Kidney (tissue), 14 donors: ENCODE results near the gene HKDC1. TPM values are rescaled to one million over a fixed set of nuclear protein-coding genes. Genes with fewer than 3 reads are reported as not detected.

Experiments used
- DNase-seq, 5 donors: peaks; one replicate each; pipeline ENCODE4 v3.0.0-alpha.2; 2013 to 2020
- FAIRE-seq: peaks from 2 replicates; lab custom pipeline; 2012; peaks lifted over from hg19 to GRCh38; lab: Jason Lieb, UNC
- H3K27ac ChIP-seq, 2 donors: one replicate each; pipeline ENCODE4 v1.7.0; 2013; ENCODE audit warnings: low read depth in 2 of 2, low read length in 2 of 2, inconsistent platforms in 1 of 2
- H3K27me3 ChIP-seq: one replicate; pipeline ENCODE4 v1.7.1; 2013; ENCODE audit warnings: low read length, inconsistent platforms; ENCODE audit not compliant: control insufficient read depth, insufficient read depth
- H3K36me3 ChIP-seq, 3 donors: one replicate each; pipeline versions ENCODE4 v1.7.0 to v1.7.1; 2013; ENCODE audit warnings: low read length in 3 of 3, control low read depth in 1 of 3, inconsistent platforms in 1 of 3; ENCODE audit not compliant: insufficient read depth in 3 of 3, control insufficient read depth in 2 of 3
- H3K4me1 ChIP-seq, 3 donors: one replicate each; pipeline versions ENCODE4 v1.7.0 to v1.7.1; 2013; ENCODE audit warnings: low read length in 3 of 3, inconsistent platforms in 1 of 3, low read depth in 1 of 3; ENCODE audit not compliant: control insufficient read depth in 2 of 3, insufficient read depth in 2 of 3
- H3K4me3 ChIP-seq, 3 donors: one replicate each; pipeline versions ENCODE4 v1.7.0 to v1.8.1; 2013; ENCODE audit warnings: low read length in 3 of 3, control low read depth in 1 of 3, inconsistent platforms in 1 of 3
- H3K9ac ChIP-seq, 3 donors: one replicate each; pipeline versions ENCODE4 v1.7.0 to v1.7.1; 2013; ENCODE audit warnings: low read length in 3 of 3, control low read depth in 1 of 3, inconsistent platforms in 1 of 3
- H3K9me3 ChIP-seq, 3 donors: one replicate each; pipeline versions ENCODE4 v1.7.0 to v1.7.1; 2013; ENCODE audit warnings: low read length in 3 of 3, control low read depth in 1 of 3, inconsistent platforms in 1 of 3; ENCODE audit not compliant: control insufficient read depth in 2 of 3, insufficient read depth in 1 of 3
- intact Hi-C: fragments of 100-400 bp; cut with DNase I; formaldehyde crosslinking; loops from one replicate; pipeline ENCODE4 v1.11.1; 2022
- polyA plus RNA-seq: library from polyadenylated mRNA; stranded (reverse); fragments of 350-450 nt; fragmentation: Illumina TruSeq; extraction: RNeasy Lipid Tissue Mini Kit (QIAGEN cat#74804); gene quantifications from one replicate; pipeline ENCODE4 v1.2.3, GENCODE V29; 2014; ENCODE audit warnings: low read depth, low replicate concordance; ENCODE audit not compliant: insufficient read depth
- total RNA-seq: library from RNA; stranded (reverse); fragmentation: NEBNext Ultra II Directional; extraction: Animal tissue kit (Norgen Biotek cat#: 25700); gene quantifications from one replicate; pipeline ENCODE4 v1.2.1, GENCODE V29; 2021
- TF ChIP-seq, protein P1 (sequence below): IDR thresholded peaks from 3 replicates; pipeline ENCODE4 v1.5.1; 2012; ENCODE audit warnings: mild to moderate bottlenecking, moderate library complexity, borderline replicate concordance; ENCODE audit not compliant: insufficient read depth; ENCODE audit errors: extremely low read depth
- donor health status: control.
- donor health status: control.
- donor health status: control.
- donor health status: control.
- donor health status: control.
- donor health status: DM: yes; HTN: yes; CAD: no.
- donor health status: Normal renal cell carcinoma (clear cell type).

The HKDC1 gene
- total and polyA plus RNA-seq, 2 donors from 2014 or later = 8.3 to 27.4 TPM

DNA sequence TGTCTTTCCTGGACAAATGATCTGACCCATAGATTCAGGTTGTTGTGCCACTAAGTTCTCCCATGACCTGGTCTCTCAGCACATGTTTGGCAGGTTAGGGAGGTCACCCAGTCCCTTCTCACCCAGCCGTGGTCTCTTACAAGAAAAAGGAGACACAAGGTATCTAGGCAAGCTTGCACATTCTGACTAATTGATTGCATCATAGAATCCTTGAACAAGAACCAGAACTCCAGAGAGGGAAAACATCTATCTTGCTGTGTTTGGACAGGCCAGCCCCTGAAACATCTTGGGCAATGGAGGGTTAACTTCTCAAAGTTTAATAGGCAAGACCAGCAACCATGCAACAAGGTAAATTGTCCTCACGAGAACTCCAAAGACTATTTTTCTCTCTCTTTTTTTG lies 49.6 kb downstream of the HKDC1 start:
- TF ChIP-seq, protein P1, sequence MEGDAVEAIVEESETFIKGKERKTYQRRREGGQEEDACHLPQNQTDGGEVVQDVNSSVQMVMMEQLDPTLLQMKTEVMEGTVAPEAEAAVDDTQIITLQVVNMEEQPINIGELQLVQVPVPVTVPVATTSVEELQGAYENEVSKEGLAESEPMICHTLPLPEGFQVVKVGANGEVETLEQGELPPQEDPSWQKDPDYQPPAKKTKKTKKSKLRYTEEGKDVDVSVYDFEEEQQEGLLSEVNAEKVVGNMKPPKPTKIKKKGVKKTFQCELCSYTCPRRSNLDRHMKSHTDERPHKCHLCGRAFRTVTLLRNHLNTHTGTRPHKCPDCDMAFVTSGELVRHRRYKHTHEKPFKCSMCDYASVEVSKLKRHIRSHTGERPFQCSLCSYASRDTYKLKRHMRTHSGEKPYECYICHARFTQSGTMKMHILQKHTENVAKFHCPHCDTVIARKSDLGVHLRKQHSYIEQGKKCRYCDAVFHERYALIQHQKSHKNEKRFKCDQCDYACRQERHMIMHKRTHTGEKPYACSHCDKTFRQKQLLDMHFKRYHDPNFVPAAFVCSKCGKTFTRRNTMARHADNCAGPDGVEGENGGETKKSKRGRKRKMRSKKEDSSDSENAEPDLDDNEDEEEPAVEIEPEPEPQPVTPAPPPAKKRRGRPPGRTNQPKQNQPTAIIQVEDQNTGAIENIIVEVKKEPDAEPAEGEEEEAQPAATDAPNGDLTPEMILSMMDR = no peak
- DNase-seq (no peak), FAIRE-seq (no peak)
- no peaks in the 10 kb centered on the region for H3K4me1 ChIP-seq
- H3K36me3 ChIP-seq = no peaks in the 10 kb centered on the region
- H3K4me3 ChIP-seq = no peak overlapping the region
- H3K9ac ChIP-seq = no peak overlapping the region
- intact Hi-C loops = no loop called here
- no peaks in the 10 kb centered on the region for H3K9me3 ChIP-seq
- no peak overlapping the region for H3K27ac ChIP-seq
- no peaks in the 10 kb centered on the region for H3K27me3 ChIP-seq

DNA sequence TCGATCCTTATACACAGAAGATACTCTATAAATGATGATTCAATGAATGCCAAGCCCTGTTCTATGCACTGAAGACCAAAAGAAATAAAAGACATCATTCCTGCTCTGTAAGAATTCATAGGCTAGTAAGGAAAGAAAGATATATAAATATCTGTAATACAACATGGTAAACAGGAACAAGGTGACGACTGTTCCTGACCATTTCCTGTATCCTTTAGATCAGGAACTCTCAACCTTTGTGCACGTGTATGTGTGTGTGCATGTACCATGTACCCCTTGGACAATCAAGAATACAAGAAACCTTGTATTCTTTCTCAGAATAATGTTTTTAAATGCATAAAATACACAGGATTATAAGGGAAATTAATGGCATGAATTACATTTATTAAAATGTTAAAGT lies 50.9 kb downstream of the HKDC1 start:
- no peaks in the 10 kb centered on the region for H3K9me3 ChIP-seq
- intact Hi-C loops = no loop called here
- no peaks in the 10 kb centered on the region for H3K36me3 ChIP-seq
- H3K27ac ChIP-seq = no peak overlapping the region
- no peaks in the 10 kb centered on the region for H3K4me1 ChIP-seq
- no peaks in the 10 kb centered on the region for H3K27me3 ChIP-seq
- TF ChIP-seq, protein P1 = no peak
- DNase-seq = no peak
- H3K9ac ChIP-seq = no peak overlapping the region
- no peak overlapping the region for H3K4me3 ChIP-seq
- no peak for FAIRE-seq

DNA sequence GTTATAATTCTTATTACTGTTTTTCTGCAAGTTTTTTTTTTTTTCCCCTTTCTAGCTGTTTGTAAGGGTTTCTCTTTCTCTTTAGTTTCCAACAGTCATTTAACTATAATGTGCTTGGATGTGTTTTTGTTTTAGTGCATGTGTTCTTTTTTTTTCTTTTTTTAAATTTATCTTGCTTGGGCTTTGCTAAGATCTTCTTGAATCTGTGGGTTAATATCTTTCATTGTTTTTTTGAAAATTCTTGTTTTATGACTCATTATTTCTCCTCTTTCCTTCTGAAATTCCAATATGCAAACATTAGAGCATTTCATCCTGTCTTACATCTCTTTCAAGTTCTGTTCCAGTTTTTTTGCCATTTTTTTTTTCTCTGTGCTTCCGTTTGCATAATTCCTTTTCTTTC lies 52.5 kb downstream of the HKDC1 start:
- no peak overlapping the region for H3K9ac ChIP-seq
- no peaks in the 10 kb centered on the region for H3K36me3 ChIP-seq
- no peaks in the 10 kb centered on the region for H3K27me3 ChIP-seq
- FAIRE-seq (no peak), DNase-seq (no peak)
- H3K4me3 ChIP-seq = no peak overlapping the region
- H3K9me3 ChIP-seq = no peaks in the 10 kb centered on the region
- H3K4me1 ChIP-seq = no peaks in the 10 kb centered on the region
- TF ChIP-seq, protein P1 = no peak
- intact Hi-C loops = no loop called here
- H3K27ac ChIP-seq = no peak overlapping the region

DNA sequence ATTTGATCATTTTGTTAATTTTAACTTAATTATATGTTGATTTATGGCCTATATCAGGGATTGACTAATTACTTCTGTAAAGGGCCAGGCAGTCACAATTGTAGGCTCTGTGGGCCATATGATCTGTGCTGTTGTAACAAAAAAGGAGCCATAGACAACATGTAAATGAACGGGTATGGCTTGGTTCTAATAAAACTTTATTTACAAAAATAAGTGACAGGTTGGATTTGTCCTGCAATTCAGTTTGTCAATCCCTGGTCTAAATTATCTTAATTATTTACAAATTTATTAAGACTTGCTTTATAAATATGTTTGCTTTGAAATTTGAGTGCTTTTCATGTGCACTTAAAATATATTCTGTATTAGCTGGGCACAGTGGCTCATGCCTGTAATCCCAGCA lies 55.3 kb downstream of the HKDC1 start:
- H3K27me3 ChIP-seq = no peaks in the 10 kb centered on the region
- no peak overlapping the region for H3K4me3 ChIP-seq
- DNase-seq (no peak), FAIRE-seq (no peak)
- TF ChIP-seq, protein P1 = no peak
- H3K4me1 ChIP-seq = no peaks in the 10 kb centered on the region
- H3K9ac ChIP-seq = no peak overlapping the region
- no peak overlapping the region for H3K27ac ChIP-seq
- intact Hi-C loops = no loop called here
- no peaks in the 10 kb centered on the region for H3K36me3 ChIP-seq
- no peaks in the 10 kb centered on the region for H3K9me3 ChIP-seq
